GM19351 (cell line): Measurements from ENCODE around the gene YPEL2.

Experiments used
- ATAC-seq: cut with Tn5 transposase; IDR thresholded peaks from one replicate; pipeline ENCODE4 v1.9.1; 2021; ENCODE audit warnings: mild to moderate bottlenecking, moderate library complexity; ENCODE audit not compliant: unreplicated experiment

YPEL2 gene

DNA sequence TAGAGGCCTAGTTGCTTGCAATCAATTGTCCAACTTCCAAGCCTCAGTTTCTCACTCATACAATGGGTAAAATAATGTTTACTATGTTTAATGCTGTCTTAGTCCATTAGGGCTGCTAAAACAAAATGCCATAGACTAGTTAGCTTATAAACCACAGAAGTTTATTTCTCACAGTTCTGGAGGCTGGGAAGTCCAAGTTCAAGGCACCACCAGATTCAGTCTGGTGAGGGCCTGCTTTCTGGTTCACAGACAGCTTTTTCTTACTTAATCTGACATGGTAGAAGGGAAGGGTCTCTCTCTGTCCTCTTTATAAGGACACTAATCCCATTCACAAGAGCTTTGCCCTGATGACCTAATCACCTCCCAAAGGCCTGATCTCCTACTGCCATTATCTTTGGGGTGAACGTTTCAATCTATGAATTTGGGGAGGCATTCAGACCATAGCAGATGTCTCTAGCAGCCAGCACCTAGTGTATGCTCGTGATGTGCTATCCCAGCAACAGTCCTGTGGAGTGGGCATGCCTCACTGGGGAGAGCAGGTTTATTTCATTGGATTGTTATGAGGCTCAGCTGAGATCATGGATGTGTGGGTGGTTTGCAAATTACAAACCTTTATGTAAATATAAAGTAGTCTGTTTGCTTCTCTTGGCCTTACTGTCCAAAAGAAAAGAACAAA lies 25.2 kb downstream of the YPEL2 start:
- ATAC-seq, result no peak

DNA sequence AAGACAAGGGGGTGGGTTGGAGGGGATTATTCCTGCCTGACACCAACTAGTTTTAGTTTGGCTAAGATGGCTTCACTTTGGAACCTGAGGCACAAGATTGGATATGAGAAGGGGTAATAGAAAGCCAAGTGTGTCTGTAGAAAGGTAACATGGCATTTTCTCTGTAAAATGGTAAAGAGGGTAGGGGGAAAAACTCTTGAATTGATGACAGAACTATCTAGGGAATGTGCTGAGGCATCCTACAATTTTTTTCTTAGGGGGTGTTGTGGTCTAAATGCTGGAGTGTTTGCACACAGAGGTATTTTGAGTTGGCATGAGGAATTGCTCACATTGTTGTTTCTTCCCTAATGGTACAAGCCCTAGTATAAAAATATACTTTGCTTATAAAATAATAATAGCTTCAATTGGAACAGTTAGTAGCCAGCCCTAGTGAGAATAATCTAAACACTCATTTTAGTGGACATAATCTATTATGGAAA lies 25.8 kb downstream of the YPEL2 start:
- no peak for ATAC-seq

- no peak for ATAC-seq
Observed at GRCh38 chr17:59357929-59358328, 26.5 kb downstream of the YPEL2 start.

DNA sequence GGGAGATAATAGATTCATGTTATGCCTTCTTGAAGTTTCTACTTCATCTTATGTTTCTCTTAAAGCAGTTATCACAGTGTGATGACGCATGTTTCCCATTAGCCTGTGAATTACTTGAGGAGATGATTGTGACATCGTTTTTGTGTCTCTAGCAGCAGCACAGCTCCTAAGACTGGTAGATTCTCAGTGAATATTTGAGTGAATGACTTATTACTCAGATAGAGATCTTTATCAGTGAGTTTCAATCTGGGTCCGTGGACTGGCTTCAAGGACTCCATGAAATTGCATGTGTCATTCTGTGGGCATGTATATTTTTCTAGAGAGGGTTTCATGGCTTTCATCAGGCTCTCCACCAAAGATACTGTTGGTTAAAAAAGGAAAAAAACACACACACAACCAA lies 29.9 kb downstream of the YPEL2 start:
- ATAC-seq, result no peak

GRCh38 chr17:59361916-59362810 lies 30.7 kb downstream of the YPEL2 start:
- ATAC-seq, result peak; percentile 47

DNA sequence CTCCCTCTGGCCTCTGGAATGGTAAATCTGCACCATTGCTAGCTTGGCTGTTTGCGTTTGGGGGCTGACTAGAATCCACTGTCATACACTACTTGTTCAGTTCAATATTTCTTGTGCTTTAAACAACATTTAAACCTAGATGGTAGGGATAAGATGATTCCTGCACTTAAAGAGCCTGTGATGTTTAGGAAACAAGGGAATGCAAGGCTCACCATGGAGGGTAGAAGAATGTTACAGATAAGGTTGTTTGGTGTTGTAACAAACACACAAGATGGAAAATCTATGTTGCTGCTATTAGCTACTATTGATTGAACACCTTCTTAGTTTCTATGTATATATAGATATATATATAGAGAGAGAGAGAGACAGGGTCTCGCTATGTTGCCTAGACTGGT lies 31.4 kb downstream of the YPEL2 start:
- no peak for ATAC-seq

DNA sequence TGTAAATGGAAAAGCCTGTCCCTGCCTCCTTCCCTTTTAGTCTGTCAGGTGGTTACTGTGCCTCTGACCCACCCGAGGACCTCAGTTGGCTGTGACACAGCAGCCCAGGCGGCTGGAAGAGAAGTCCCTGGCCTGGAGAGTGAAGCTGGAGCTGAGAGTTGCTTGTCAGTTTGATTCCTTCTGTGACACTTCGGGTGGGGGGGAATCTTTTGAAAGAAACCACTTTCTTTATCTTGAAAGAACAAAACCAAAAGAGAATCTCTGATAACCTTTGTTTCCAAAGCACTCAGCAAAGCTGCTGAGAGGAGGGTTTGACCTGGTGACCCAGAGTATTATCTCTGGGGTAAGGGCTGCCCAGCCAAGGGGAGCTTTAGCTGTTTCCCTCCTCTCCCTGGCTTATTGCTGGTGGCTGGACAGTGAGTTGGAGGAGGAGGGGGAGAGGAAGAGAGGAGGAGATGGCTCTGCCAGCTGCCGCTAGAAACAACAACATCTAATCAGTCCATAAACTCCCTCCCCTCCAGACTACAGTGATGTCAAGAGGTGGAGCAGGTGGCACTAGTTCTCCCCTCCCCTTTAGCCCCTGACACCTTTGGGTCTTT lies 34.0 kb downstream of the YPEL2 start:
- no peak for ATAC-seq

- ATAC-seq, result no peak
Observed at GRCh38 chr17:59366040-59366757, 34.7 kb downstream of the YPEL2 start.

DNA sequence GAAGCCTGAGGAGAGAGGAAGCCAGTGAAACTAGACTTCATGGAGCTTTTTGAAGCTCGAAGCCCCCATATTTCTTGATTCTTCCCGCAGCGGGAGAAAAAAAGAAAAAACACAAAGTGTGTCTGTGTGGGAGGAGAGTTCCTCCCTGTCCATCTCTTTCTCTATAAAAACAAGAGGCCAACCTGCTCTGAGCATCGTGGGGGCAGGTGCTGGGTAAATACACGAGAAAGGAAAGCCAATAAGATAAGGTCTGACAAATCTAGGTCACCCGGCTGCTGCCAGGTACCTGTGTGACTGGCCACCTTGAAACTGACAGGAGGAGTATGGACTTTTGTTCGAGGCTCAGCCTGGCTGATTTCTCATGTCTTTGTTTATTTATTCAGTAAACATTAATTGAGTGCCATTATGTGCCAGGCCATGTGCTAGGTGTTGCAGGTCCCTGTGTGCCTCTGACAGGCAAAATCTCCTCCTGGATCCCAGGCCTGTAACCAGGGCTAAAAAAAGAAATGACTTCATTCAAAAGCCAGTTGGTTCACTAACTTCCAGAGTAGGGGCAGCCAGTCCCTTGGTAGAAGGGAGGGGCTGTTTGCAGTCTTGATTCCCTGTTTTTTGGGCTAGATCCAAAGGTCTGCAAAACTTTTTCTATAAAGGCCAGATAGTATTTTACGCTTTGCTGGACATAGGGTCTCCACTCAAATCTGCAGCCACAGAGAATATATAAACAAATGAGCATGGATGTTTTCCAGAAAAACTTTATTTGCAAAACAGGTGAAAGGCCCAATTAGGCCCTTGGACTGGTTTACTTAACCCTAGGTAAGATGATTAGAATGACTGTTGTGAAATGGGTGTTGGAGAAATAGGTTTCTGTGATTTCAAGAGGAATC lies 35.6 kb downstream of the YPEL2 start:
- no peak for ATAC-seq

- no peak for ATAC-seq
Observed at GRCh38 chr17:59367657-59368045, 36.2 kb downstream of the YPEL2 start.

GRCh38 chr17:59368218-59368857 lies 36.9 kb downstream of the YPEL2 start:
- ATAC-seq, result no peak

- no peak for ATAC-seq
Observed at GRCh38 chr17:59369031-59369975, 37.8 kb downstream of the YPEL2 start.

GRCh38 chr17:59370593-59371299 lies 39.3 kb downstream of the YPEL2 start:
- ATAC-seq, result no peak

DNA sequence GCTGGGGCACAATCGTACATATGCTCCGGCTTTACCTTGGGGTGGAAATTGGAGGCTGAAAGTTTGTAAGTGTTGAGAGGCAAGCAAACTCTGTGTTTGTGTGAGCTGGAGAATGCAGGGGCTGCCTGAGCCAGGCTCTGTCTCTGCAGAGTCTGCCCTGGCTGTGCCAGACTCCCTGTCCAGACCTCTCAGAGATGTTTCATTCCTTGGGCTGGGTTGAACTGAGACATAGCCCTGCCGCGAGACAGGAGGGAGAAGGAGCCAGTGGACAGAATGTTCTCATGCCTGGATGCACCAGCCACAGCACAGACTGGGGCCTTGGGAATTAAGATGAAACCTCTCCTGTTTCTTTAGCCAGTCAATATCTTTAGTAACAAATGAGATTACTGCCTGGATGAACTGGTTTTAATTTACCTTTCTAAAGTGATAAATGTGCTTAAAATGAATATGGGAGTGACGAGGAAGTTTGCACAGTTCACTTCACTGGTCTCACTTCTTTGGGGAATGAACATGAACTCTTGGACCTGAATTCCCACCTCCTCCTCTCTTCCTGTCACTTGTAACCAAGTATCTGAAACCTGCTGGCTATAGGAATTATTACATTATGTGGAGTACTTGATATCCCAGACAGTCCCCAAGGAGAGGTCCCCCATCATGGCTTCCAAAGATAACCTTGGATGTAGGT lies 40.1 kb downstream of the YPEL2 start:
- ATAC-seq, result no peak

GRCh38 chr17:59372138-59372751 lies 40.8 kb downstream of the YPEL2 start:
- ATAC-seq, result peak; percentile 59

DNA sequence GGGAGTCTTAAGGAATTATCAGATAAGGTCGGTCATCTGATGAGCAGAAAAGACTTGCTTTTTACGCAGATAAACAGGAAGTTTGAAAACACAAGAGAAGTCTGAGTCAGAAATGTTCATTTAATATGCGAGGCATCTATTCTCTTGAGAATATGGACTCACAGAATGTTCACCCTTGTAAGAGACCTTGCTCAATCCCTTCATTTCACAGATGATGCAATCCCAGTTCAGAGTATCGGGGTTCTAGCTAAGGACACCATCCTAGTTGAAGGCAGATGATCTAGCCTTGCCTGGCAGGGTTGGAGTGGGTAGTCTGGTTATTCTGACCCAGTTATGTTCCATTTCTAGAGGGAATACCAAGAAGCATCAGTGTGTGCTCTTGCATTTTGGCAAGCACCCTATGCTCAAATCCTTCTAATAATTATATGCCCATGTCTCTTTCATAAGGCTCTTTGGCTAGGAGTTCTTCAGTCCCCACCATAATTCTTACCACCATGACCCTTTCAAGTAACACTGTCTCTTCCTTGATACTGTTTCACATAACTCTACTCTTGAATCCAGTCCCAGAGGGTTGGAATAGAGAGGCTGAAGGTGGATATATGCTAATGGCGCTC lies 42.5 kb downstream of the YPEL2 start:
- no peak for ATAC-seq
